ENCODE data around the gene SLC1A3.
A peak's percentile ranks its signal among the peaks of the same experiment; 100 is the strongest.

Gene SLC1A3

GRCh38 chr5:36728697-36729543, 122.5 kb downstream of the SLC1A3 start:
- Histone ChIP-seq H3K27me3 (no peaks in the 10 kb centered on the region), H3K4me1 (ENCODE audit: control insufficient read depth in 1 of 2, insufficient read depth in 1 of 2, low read depth in 1 of 2, low read length in 1 of 2) (peaks cover 15 to 17% of the 10 kb centered on the region in 2 experiments), H3K36me3 (no peaks in the 10 kb centered on the region), H3K27ac (no peak overlapping the region), H3K4me3 (ENCODE audit: low read depth in 1 of 2, low read length in 1 of 2) (no peak overlapping the region), H3K9me3 (no peaks in the 10 kb centered on the region)
- peak; percentile 61 for TF ChIP-seq CTCF (IDR thresholded peaks at IDR 0.05)

GRCh38 chr5:36730537-36731216, 124.3 kb downstream of the SLC1A3 start:
- H3K36me3 ChIP-seq = no peaks in the 10 kb centered on the region
- peaks cover 5% of the 10 kb centered on the region for H3K27me3 ChIP-seq
- no peak overlapping the region for H3K27ac ChIP-seq
- H3K9me3 ChIP-seq = no peaks in the 10 kb centered on the region
- no peaks in the 10 kb centered on the region for H3K4me1 ChIP-seq (ENCODE audit: control insufficient read depth in 1 of 2, insufficient read depth in 1 of 2, low read depth in 1 of 2, low read length in 1 of 2)
- H3K4me3 ChIP-seq (ENCODE audit: low read depth in 1 of 2, low read length in 1 of 2) = no peak overlapping the region
- TF ChIP-seq CTCF (IDR thresholded peaks at IDR 0.05) = no peak

GRCh38 chr5:36733183-36733582, 126.8 kb downstream of the SLC1A3 start:
- no peak for TF ChIP-seq CTCF (IDR thresholded peaks at IDR 0.05)
- H3K4me3 ChIP-seq (ENCODE audit: low read depth in 1 of 2, low read length in 1 of 2) = no peak overlapping the region
- no peaks in the 10 kb centered on the region for H3K9me3 ChIP-seq
- peaks cover 10% of the 10 kb centered on the region for H3K27me3 ChIP-seq
- H3K27ac ChIP-seq = no peak overlapping the region
- no peaks in the 10 kb centered on the region for H3K36me3 ChIP-seq
- no peaks in the 10 kb centered on the region for H3K4me1 ChIP-seq (ENCODE audit: control insufficient read depth in 1 of 2, insufficient read depth in 1 of 2, low read depth in 1 of 2, low read length in 1 of 2)

- H3K27ac ChIP-seq = no peak overlapping the region
- TF ChIP-seq CTCF (IDR thresholded peaks at IDR 0.05) = no peak
- peaks cover 10% of the 10 kb centered on the region for H3K27me3 ChIP-seq
Measured at GRCh38 chr5:36734422-36734821, 128.0 kb downstream of the SLC1A3 start.

GRCh38 chr5:36735891-36736290, 129.5 kb downstream of the SLC1A3 start:
- Histone ChIP-seq H3K9me3 (no peaks in the 10 kb centered on the region), H3K4me1 (ENCODE audit: control insufficient read depth in 1 of 2, insufficient read depth in 1 of 2, low read depth in 1 of 2, low read length in 1 of 2) (peaks cover 0 to 3% of the 10 kb centered on the region in 2 experiments), H3K27me3 (peaks cover 10% of the 10 kb centered on the region), H3K27ac (no peak overlapping the region), H3K36me3 (no peaks in the 10 kb centered on the region), H3K4me3 (ENCODE audit: low read depth in 1 of 2, low read length in 1 of 2) (no peak overlapping the region)
- TF ChIP-seq CTCF (IDR thresholded peaks at IDR 0.05) = no peak

More at GRCh38 chr5:36734422-36734821, 128.0 kb downstream of the SLC1A3 start:
- no peaks in the 10 kb centered on the region for H3K36me3 ChIP-seq
- H3K4me3 ChIP-seq (ENCODE audit: low read depth in 1 of 2, low read length in 1 of 2) = no peak overlapping the region
- H3K4me1 ChIP-seq (ENCODE audit: control insufficient read depth in 1 of 2, insufficient read depth in 1 of 2, low read depth in 1 of 2, low read length in 1 of 2) = peaks cover 0 to 1% of the 10 kb centered on the region in 2 experiments
- no peaks in the 10 kb centered on the region for H3K9me3 ChIP-seq

Data from neutrophil (primary cell).